Loucy (cell line): ENCODE measurements around the gene IFNA2.

Experiments
- EZH2phosphoT487 ChIP-seq: fragments of 200-600 bp; IDR thresholded peaks from 2 replicates; pipeline ENCODE4 v1.6.1; 2018; ENCODE audit warnings: antibody characterized with exemption, mild to moderate bottlenecking, moderate library complexity, borderline replicate concordance
- TF ChIP-seq, protein P1 (sequence below): fragments of 200-600 bp; sonication (generic); conservative IDR thresholded peaks from 2 replicates; pipeline ENCODE4 v1.5.1; 2014; ENCODE audit warnings: mild to moderate bottlenecking, antibody characterized with exemption, low read length

- TF ChIP-seq, protein P1, sequence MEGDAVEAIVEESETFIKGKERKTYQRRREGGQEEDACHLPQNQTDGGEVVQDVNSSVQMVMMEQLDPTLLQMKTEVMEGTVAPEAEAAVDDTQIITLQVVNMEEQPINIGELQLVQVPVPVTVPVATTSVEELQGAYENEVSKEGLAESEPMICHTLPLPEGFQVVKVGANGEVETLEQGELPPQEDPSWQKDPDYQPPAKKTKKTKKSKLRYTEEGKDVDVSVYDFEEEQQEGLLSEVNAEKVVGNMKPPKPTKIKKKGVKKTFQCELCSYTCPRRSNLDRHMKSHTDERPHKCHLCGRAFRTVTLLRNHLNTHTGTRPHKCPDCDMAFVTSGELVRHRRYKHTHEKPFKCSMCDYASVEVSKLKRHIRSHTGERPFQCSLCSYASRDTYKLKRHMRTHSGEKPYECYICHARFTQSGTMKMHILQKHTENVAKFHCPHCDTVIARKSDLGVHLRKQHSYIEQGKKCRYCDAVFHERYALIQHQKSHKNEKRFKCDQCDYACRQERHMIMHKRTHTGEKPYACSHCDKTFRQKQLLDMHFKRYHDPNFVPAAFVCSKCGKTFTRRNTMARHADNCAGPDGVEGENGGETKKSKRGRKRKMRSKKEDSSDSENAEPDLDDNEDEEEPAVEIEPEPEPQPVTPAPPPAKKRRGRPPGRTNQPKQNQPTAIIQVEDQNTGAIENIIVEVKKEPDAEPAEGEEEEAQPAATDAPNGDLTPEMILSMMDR = peak; percentile 54
- no peak for TF ChIP-seq EZH2phosphoT487
Observed at GRCh38 chr9:21434202-21435014, 49.2 kb upstream of the IFNA2 start.
